SKM-1 (cell line): ENCODE results near the gene TUBGCP3.
"Not testable (repeated sequence)": the region's sequence is repeated elsewhere in the genome, so short reads cannot be mapped to it uniquely, and the experiment has no call there.

Experiments used
- DNase-seq: peaks from one replicate; lab custom pipeline; 2025; ENCODE audit not compliant: unreplicated experiment; lab: John Stamatoyannopoulos, UW

TUBGCP3 gene

DNA sequence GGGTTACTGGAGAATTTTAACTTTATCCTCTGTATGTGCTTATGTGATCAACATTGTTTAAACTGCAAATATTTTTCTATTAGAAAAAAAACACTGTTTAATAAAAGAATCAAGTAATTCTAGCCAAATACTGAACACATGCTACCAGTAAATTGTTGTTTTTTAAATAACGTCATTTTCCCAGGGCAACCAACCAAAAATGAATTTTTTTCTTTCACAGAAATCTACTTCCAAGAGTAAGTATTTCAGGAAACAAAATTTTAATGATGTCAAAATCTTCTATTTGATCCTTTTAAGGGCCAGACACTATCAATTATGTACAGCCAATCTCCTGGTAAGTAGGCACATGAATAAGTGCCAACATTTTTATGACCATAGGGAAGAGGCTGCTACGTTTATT lies 57.1 kb downstream of the TUBGCP3 start:
- no peak for DNase-seq

DNA sequence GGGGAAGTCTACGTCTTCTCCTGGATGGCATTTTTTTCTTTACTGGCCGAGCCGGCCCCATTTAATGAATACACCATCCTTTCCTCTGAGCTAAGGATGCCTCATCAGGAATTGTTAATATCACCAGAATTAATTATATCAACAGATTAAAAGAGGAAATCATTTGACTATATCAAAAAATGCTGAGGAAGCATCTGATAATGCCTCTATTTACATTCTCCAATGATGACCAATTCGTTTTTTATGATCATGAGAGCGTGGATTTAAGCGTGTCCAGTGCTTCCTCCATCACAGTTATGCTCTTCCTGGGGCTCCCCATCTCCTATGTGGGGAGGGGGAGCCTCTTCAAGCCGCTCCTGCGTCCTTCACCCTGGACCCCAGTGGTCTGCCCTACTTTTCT lies 58.7 kb downstream of the TUBGCP3 start:
- no peak for DNase-seq

DNA sequence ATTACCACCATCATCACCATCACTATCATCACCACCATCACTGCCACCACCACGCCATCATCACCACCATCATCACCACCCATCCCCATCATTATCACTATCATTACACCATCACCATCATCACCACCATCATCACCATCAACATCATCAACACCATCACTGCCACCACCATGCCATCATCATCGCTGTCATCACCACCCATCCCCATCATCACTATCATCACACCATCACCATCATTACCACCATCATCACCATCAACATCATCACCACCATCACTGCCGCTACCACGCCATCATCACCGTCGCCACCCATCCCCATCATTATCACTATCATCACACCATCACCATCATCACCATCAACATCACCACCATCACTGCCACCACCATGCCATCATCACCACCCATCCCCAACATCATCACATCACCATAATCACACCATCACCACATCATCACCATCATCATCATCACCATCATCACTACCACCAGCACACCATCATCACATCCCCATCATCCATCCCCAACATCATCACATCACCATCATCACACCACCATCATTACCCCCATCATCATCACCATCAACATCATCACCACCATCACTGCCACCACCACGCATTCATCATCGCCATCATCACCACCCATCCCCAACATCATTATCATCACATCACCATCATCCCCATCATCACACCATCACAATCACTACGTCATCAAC lies 61.7 kb downstream of the TUBGCP3 start:
- DNase-seq, result no peak

DNA sequence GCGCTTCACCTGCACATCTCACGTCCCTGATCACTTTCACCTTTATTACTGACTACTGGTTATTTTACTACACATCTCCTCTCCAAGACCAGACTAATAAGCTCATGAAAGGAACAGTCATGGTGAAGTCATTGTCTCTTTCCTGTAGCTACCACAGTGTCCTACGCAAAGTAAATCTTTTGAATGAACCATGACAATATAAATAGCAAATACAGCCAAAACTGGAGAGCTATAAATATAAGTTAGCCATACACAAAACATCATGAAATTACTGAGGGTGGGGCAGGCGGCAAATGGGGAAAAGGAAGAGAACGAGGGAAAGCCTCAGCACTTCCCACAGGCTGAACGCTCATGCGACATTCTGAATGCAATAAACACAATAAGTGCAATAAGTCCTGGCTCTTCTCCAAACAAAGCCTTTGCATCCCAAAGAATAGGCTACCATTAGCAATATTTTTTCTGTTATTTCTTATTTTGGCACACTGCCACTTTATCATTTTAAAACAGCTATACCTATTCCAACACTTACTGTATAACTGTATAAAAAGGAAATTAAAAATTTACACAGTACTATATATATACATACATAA lies 62.5 kb downstream of the TUBGCP3 start:
- DNase-seq, result no peak

DNA sequence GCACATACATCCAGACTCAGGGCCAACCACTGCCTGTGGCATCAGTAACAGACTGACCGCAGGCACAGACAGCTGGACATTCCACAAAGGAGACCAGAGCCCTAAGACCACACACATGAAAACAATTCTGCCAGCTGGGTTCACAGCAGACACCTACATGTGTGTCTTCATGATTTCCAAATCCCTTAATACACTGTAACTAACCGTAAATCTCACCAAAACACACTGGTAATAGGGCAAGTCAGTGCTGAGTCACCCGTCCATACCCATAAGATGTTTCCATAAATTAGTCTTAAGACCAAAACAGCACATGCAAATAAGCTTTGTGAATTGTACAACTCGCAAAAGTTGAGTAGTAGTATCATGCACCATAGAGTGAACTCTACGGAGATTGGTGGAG lies 65.4 kb downstream of the TUBGCP3 start:
- DNase-seq, result no peak

DNA sequence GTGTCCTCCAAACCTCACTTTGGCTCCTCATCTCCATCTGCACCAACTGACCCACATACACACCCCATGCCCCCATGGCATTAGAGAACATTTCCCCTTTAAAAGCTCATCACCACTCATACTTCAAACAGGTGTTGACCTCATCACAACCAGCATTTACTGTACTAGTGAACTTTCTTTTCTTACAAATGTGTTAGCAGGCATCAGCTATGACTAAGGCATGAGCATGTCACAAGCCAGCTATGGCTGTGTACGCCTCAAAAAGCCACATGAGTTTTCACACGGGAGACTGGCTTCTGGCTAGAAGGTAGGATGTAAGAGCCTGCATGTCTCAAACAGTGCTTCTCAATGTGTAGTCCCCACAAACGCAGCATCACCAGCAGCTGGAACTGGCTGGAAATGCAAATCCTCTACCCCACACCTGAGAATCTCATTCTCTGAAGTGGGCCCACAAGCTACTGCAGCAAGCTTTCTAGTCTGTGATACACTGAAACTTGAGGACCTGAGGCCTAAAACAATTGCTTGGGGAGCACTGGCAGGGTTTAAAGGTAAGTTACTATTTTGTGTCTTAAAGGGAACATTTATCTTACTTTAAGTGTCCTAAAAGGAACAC lies 66.8 kb downstream of the TUBGCP3 start:
- DNase-seq, result no peak

DNA sequence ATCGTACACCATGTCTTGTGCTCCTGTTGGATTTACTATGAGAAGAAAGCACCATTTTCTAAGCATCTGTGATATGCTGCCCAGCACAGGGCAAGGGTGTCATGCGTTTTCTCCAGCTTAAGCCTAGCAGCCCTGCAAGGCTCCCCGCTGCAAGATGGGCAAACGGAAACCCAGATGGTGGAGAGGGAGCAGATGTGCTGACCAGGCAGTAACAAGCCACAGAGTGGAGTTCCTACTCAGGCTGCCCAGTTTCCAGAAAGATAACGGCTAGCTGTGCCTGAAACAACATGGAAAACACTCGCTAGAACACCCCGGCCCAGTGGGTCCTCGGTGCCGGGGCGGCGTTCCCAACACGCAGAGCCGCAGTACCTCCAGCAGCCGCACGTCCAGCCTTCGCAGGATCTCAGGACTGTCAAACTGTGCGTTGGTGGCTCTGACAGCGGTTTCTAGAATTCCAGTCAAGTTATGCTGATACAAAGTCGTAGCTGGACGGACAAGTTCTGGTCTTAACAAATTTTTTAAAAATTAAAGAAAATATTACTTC lies 68.4 kb downstream of the TUBGCP3 start:
- no peak for DNase-seq

DNA sequence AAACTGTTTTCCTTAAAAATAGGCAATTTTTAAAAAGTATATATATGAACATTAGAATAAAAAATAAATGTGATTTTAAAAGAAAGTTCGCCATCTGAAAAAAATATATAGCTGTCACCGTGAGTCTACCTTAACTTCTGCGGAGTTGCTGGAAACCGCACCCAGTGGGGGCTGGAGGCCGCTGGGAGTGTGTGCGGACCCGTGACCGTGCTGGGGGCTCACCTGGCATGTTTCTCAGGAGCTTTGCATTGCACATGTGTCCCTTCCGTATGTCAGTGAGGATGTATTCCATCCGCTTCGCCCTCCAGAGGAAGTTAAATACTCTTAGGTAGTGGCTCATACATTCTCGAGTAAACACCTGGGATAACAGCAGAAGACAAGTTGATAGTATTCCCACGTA lies 71.7 kb downstream of the TUBGCP3 start:
- DNase-seq, result no peak

DNA sequence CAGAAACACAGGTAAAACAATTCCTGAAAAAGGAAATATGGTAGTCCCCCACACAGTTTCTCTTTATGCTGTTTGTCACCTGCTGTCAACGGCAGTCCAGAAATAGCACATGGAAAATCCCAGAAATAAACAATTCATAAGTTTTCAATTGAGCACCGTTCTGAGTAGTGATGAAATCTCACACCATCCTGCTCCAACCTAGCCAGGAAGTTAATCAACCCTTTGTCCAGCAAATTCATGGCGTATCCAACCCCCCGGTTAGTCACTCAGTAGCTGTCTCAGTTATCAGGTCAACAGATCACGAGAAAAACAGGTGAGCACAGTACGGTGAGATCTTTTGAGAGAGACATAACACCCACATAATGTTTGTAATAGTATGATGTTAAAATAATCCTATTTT lies 74.2 kb downstream of the TUBGCP3 start:
- no peak for DNase-seq

DNA sequence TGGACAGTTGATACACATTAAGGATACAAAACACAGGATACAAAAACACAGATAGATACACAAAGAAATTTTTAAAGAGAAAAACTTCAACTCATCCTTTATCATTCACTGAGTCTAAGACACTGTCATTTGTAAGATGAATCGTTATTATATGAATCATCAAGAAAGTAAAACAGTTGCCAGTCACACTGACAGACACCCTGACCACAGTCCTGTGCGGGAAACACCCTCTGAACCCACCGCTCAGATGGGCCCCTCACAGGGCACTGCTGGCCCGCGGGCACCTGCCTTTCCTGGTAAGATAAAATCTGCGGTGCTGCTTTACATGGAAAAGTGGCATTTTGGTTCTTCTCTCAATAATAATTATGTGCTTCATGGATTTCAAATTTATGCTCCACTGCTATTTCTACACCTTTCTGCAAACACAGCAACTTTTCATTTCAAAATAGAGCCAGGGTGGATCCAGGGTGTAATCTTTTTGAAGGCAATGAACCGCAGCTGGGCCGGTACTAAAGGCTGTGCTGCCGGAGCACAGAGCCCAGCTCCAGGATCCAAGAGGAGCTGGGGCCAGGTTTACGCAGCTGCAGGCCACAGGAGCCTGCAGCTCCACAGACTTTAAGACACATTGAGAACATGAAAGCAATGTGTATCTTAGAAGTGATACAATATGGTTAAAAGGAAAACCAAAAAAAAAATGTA lies 76.8 kb downstream of the TUBGCP3 start:
- DNase-seq, result no peak

DNA sequence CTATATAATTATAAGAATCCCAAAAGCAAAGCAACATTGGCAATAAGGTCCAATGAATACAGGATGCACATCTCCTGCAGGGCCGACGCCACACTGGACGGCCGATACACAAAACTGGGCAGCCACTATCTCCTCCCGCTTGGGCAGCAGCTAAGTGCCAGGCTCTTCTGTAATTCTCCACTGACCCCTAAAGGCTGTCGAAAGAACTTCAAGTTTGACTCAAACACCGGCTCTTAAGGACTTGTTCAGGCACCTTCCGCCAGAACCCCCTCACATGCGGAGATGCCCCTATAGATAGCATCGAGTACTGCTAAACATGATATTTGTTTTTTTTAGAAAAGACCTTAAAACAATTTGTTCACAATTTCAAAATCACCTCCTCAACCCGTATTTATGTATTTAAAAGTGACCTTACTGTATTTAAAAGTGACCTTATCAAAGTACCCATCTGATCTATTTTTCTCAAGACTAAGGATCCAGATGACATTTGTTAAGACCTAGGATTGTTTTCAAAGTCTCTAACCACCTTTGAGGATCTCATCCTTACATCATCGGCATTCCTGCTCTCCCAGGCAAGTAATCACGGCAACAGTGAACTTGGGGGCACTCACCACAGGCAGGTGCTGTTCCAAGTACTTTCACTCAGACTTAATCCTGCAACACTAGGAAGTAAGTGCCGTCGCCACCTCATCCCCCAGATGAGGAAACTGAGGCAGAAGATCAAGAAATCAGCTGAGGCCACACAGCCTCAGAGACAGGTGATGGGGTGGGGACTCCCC lies 77.8 kb downstream of the TUBGCP3 start:
- DNase-seq, result no peak

DNA sequence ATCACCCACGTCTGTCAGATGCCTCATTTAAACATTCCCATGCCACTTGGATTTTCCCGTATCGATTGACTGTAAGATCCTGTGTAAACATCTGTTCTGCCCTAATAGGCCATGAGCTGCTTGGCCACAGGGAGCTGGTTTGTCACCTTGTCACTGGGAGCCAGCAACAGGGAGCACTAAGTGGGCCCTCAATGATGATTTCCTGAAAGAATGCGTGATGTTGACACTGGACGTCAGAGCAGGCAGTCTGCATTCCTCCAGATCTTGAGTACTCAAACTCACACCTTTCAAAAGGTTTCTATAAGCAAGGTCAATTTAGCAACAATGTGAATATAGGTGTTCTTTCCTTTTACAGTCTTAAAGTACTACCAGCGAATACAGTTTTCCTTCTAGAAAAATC lies 78.8 kb downstream of the TUBGCP3 start:
- DNase-seq, result no peak

DNA sequence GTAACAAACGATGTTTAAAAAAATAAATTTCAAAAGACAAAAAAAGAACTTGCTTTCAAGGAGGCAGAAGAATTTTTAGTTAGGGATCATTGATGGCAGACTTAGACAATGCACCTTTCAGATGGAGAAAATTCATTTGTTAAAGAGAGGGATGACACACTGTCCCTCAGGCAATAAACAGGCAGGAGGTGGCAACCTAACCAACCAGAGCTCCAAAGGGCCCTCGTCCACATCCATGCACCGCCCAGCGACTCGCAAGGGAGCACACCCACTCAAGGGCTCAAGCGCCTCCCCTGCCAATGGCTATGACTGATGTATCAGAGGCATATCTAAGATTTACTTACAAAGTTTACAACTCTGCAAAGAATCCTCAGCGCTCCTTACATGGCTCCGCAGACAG lies 81.9 kb downstream of the TUBGCP3 start:
- DNase-seq, result no peak

DNA sequence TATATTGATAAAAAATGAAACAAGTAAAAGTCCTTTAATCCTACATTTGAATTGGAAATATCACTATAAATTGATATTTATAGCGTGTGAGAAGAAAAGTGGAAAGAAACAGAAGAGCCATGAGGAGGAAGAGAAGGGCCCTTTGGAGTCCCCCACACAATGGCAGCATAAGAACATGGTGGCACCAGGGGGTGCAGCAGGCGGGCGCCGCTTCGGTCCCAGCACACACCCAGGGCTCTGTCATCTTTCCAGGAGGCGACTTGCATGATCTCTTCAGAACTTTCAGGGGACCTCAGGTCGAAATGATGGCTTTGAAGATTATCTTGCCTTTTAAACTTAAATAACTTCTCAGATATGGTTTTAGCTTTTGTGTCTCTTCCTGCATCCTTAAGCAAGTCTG lies 91.8 kb downstream of the TUBGCP3 start:
- no peak for DNase-seq

DNA sequence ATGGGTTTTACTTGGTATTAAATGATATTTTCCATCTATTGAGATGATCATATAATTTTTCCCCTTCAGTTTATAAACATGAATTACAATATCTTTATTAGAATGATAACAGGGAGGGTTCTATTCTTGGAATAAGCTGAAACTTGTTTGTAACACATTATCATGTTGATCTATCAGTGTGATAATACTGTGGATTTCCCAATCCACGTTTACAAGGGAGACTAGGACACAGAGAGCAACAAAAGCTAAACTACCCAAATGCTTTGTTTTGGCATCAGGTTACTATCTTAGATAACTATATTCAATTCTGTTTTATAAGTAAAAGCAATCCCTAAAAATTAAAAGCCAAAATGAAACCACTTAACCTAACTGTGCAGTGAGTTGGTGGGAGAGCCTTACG lies 92.5 kb downstream of the TUBGCP3 start:
- DNase-seq, result no peak

DNA sequence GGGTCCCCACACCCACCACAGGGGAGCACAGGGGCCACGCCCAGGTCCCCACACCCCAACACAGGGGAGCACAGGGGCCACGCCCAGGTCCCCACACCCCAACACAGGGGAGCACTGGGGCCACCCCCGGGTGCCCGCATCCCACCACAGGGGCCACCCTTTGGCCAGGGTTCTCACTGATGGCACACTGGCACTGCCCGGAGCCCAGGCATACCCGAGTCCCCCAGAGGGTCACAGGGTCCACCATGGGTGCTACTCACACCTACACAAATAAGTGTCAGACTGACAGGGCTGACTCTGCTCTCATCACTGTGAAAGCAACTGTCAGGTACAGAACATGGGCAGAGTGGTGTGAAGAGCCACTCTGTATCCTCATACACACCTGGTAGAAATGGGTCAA lies 98.8 kb downstream of the TUBGCP3 start:
- DNase-seq, result no peak

DNA sequence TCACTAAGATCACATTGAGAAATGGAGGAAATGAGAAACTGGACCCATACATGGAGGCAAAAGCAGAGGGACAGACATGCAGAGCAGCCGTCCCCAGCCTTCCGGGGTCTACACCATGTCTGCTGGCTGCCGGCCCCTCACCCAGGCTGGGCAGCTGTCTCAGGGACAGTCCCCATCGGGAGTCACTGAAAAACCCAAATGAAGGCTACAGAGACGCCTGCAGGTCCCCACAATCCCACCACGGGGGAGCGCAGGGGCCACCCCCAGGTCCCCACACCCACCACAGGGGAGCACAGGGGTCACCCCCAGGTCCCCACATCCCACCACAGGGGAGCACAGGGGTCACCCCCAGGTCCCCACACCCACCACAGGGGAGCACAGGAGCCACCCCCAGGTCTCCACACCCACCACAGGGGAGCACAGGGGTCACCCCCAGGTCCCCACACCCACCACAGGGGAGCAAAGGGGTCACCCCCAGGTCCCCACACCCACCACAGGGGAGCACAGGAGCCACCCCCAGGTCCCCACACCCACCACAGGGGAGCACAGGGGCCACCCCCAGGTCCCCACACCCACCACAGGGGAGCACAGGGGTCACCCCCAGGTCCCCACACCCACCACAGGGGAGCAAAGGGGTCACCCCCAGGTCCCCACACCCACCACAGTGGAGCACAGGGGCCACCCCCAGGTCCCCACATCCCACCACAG lies 99.5 kb downstream of the TUBGCP3 start:
- not testable (repeated sequence) for DNase-seq

DNA sequence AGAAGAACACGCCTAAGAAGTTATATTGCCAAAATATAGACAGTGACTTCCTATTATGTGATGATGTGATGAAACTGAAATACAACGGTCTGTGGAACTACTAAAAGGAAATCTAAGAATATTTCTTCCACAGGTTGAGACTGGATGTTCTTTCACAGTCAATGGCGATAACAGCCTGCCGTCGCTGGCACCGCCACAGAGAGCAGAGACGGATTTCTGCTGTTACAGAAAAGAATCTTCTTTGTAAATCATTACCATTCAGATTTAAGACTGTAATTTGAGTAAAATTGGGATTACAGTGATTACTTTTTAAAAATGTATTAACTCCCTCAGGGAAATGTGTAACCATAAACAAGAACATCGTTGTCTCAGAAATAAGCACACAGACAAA lies 100.8 kb downstream of the TUBGCP3 start:
- no peak for DNase-seq

DNA sequence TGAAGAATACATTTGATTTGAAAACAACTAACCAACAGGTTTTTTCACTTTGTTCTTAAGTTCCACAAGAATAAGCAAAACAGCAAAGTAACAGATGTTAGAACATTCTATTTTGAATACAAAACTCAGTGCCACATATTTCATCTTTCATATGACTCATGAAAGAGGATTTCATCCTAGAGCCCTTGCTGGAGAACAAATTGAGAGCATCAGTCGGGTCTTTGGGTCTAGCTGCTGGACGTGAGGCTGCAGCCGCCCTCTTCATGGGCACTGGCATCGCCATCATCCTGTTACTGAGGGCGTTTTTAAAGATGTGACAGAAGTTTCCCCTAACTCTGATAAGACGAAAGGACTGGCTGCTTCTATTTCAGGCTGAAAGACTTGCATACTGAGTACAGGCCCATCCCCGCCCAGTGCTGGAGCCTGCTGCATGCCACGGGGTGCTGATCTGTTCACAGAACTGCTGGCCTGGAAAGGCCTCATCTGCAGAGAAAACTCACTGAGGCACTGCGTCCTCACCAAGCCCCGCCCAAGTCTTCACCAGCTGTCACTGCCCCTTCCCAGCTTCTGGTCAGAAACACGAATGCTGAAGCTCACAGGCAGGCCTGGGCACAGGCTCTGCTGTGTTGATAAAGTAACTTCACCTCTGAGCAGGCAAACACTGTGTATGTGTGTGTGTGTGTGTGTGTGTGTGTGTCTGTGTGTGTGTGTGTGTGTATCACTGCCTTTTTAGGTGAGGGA lies 101.4 kb downstream of the TUBGCP3 start:
- no peak for DNase-seq

DNA sequence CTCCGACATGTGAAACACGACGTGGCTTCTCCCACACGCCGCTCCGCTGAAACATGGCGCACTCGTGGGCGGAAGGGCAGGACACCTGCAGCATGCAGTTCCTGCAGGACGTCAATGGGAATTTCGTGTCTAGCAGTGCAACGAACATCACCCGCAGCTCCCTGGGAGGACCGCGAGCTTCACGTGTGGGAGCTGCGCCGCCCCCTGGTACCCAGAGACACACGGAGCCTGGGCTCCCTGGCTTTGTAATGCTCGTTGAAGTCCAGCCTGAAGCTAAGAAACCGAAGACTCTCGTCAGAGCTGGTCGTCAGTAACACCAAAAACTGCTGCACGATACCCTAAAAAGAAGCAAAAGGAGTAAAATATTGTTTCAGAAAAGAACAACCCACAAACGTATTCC lies 102.1 kb downstream of the TUBGCP3 start:
- DNase-seq, result not testable (repeated sequence)
